Measurements from ENCODE around the gene NAT9. TPM values are rescaled to one million over a fixed set of nuclear protein-coding genes. Genes with fewer than 3 reads are reported as not detected.

The NAT9 gene
- total RNA-seq, result 10 to 100 TPM; 35.8 to 40.6 (median 39.8) TPM
- long read RNA-seq, donor 1, transcript NAT9-225 (6 exons, 1,993 nt), result minor isoform, 6 of 83 reads
- long read RNA-seq, donor 1, transcript NAT9-201 (7 exons, 1,875 nt), result minor isoform, 8 of 83 reads
- long read RNA-seq, donor 1, transcript NAT9-210 (7 exons, 1,860 nt), result major isoform, 19 of 83 reads
- long read RNA-seq, donor 1, partial matches to known transcripts, result 2 of 83 reads
- long read RNA-seq, donor 1, other reads (novel, unspliced or antisense), result 36 of 83 reads
- long read RNA-seq, donor 2, transcript NAT9-201 (7 exons, 1,875 nt), result major isoform, 9 of 28 reads
- long read RNA-seq, donor 2, partial matches to known transcripts, result 0 of 28 reads
- long read RNA-seq, donor 2, other reads (novel, unspliced or antisense), result 11 of 28 reads

DNA sequence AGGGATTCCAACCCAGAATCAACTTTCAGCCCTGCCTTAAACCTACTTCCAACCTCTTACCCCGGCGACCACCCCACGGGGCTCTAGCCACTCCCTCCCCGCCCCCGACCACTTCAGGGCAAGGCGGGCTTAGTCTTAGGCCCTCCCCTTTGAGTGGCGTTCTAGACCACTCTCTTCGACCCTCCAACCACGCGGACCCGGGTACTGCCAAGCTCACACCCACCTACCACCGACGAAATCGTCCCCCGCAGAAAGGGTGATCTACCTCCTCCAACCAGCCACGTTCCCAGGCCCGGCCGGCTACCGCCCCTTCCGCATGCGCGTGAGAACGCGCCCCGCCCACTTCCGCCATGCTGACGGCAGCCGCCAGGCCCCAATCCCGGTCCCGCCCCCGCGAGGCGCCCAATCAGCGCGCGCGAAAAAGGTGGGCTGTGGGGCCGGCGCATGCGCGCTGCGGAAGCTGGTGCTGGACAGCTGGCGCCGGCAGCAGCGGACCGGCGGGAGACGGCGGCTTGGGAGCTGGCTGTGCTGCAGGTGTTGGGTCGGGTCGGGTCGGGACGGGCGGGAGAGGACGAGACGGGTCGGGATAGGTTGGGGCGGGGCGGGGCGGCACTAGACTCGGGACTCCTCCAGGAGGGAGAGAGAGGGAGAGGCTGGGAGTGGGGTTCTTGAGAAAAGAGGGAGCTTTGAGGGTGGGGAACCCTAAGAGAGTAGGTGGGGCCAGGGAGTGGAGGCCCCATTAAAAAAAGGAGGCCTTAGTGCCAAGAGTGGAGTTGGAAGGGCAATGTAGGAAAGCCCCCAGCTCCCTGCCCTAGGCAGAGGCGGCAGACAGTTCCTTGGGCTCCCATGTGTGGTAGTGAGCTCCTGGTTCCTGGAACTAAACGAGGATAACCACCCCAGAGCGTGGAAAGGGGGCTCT is at the start of gene NAT9:
Gene NAT9, minus strand, starts transcription at position 302 of the 919 bp plus-strand sequence. CDS start 647 bp downstream, outside the sequence.
- Histone ChIP-seq H3K36me3 (ENCODE audit: low read depth) (no peaks in the 10 kb centered on the region), H3K4me3 (peak within 1 kb of the TSS; percentile 50), H3K4me1 (ENCODE audit: low read depth) (peaks cover 20% of the 10 kb centered on the region), H3K9me3 (no peaks in the 10 kb centered on the region)
- peak; percentile 97 for ATAC-seq
- intact Hi-C loops (cut with DNase I, micrococcal nuclease), result no loop called here
- DNase-seq, result peak; percentile 98 to 100 (median 99)
- no peak for TF ChIP-seq CTCF (IDR thresholded peaks at IDR 0.05)

GRCh38 chr17:74824961-74825627 is 48.9 kb upstream of the NAT9 start:
- no peak for ATAC-seq

GRCh38 chr17:74822939-74823367 is 46.8 kb upstream of the NAT9 start:
- TF ChIP-seq CTCF (IDR thresholded peaks at IDR 0.05), result no peak
- Histone ChIP-seq H3K36me3 (ENCODE audit: low read depth) (no peaks in the 10 kb centered on the region), H3K9me3 (no peaks in the 10 kb centered on the region), H3K4me3 (no peak overlapping the region), H3K4me1 (ENCODE audit: low read depth) (no peaks in the 10 kb centered on the region)
- no peak for ATAC-seq
- intact Hi-C loops (cut with DNase I, micrococcal nuclease), result no loop called here
- no peak for DNase-seq

More at GRCh38 chr17:74824961-74825627, 48.9 kb upstream of the NAT9 start:
- H3K4me3 ChIP-seq, result no peak overlapping the region
- no peaks in the 10 kb centered on the region for H3K9me3 ChIP-seq
- H3K36me3 ChIP-seq (ENCODE audit: low read depth), result no peaks in the 10 kb centered on the region
- DNase-seq, result no peak
- no peak for TF ChIP-seq CTCF (IDR thresholded peaks at IDR 0.05)
- intact Hi-C loops (cut with DNase I, micrococcal nuclease), result no loop called here
- H3K4me1 ChIP-seq (ENCODE audit: low read depth), result no peaks in the 10 kb centered on the region

GRCh38 chr17:74822335-74822938 is 46.3 kb upstream of the NAT9 start:
- no peak for DNase-seq
- H3K9me3 ChIP-seq, result no peaks in the 10 kb centered on the region
- no peak for TF ChIP-seq CTCF (IDR thresholded peaks at IDR 0.05)
- no peaks in the 10 kb centered on the region for H3K36me3 ChIP-seq (ENCODE audit: low read depth)
- no peak for ATAC-seq
- no peaks in the 10 kb centered on the region for H3K4me1 ChIP-seq (ENCODE audit: low read depth)
- no peak overlapping the region for H3K4me3 ChIP-seq
- intact Hi-C loops (cut with DNase I, micrococcal nuclease), result no loop called here

Data from mucosa of descending colon (tissue), 3 donors.